Fibroblast of mammary gland (primary cell): ENCODE measurements around the gene GATA6.

Experiments
- DNase-seq: peaks from one replicate; pipeline ENCODE4 v3.0.0-alpha.2; 2010; ENCODE audit warnings: low read depth
- H3K4me3 ChIP-seq: 2 replicates; pipeline ENCODE4 v1.5.1; 2011; ENCODE audit warnings: low read depth, mild to moderate bottlenecking, low read length, moderate library complexity; ENCODE audit not compliant: control insufficient read depth
- TF ChIP-seq, protein P1 (sequence below): conservative IDR thresholded peaks from 2 replicates; pipeline ENCODE4 v1.5.1; 2011; ENCODE audit warnings: low read depth, low read length, inconsistent platforms; ENCODE audit not compliant: control insufficient read depth, insufficient read depth

GATA6 gene

DNA sequence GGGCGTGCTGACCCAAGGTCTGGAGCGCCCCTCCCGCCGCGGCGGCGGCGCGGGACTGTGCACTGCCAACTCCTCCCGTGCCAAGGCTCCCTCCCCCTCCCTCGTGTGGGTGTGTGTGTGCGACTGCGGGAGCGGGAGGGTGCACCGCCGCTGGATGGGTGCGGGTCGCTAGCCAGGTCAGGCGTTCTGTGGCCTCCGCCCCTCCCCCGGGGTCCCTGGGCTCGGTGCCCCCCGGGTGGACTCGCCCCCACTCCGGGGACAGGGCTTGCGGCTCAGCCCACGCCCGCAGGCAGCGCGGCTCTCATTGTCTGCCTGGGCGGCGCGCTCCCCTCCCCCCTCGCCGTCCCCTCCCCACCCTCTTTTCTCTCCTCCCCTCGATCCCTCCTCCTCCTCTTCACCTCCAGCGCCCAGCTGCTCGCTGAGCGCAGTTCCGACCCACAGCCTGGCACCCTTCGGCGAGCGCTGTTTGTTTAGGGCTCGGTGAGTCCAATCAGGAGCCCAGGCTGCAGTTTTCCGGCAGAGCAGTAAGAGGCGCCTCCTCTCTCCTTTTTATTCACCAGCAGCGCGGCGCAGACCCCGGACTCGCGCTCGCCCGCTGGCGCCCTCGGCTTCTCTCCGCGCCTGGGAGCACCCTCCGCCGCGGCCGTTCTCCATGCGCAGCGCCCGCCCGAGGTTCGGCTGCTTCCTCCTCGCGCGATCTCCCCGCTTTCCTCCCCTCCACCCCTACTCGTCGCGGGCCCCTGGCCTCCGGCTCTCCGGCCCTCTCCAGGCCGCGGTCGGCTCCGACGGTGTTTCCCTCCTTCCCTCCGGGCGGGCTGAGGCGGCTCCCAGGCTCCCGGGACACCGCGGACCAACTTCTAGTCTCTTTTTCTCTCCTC is at the start of gene GATA6:
Gene GATA6 (plus strand): TSS at position 579 of the 878 bp plus-strand sequence. CDS start 1,556 bp downstream, outside the sequence.
- TF ChIP-seq, protein P1, sequence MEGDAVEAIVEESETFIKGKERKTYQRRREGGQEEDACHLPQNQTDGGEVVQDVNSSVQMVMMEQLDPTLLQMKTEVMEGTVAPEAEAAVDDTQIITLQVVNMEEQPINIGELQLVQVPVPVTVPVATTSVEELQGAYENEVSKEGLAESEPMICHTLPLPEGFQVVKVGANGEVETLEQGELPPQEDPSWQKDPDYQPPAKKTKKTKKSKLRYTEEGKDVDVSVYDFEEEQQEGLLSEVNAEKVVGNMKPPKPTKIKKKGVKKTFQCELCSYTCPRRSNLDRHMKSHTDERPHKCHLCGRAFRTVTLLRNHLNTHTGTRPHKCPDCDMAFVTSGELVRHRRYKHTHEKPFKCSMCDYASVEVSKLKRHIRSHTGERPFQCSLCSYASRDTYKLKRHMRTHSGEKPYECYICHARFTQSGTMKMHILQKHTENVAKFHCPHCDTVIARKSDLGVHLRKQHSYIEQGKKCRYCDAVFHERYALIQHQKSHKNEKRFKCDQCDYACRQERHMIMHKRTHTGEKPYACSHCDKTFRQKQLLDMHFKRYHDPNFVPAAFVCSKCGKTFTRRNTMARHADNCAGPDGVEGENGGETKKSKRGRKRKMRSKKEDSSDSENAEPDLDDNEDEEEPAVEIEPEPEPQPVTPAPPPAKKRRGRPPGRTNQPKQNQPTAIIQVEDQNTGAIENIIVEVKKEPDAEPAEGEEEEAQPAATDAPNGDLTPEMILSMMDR: peak; percentile 47
- peak within 1 kb of the TSS; percentile 75 for H3K4me3 ChIP-seq
- DNase-seq: peak; percentile 81

GRCh38 chr18:22124970-22125369 is 44.4 kb upstream of the GATA6 start:
- DNase-seq: no peak
- TF ChIP-seq, protein P1: no peak
- H3K4me3 ChIP-seq: no peak overlapping the region

- no peak overlapping the region for H3K4me3 ChIP-seq
- DNase-seq: no peak
- TF ChIP-seq, protein P1: no peak
These were observed 40.4 kb upstream of the GATA6 start for GRCh38 chr18:22128954-22129353.

- H3K4me3 ChIP-seq: no peak overlapping the region
- no peak for DNase-seq
These were observed 39.6 kb upstream of the GATA6 start for GRCh38 chr18:22129778-22130177.

GRCh38 chr18:22132258-22132657 is 37.1 kb upstream of the GATA6 start:
- TF ChIP-seq, protein P1: no peak
- no peak for DNase-seq
- no peak overlapping the region for H3K4me3 ChIP-seq

More at GRCh38 chr18:22129778-22130177, 39.6 kb upstream of the GATA6 start:
- TF ChIP-seq, protein P1: no peak

- no peak for DNase-seq
These were observed 36.6 kb upstream of the GATA6 start for GRCh38 chr18:22132763-22133162.

More at GRCh38 chr18:22132763-22133162, 36.6 kb upstream of the GATA6 start:
- H3K4me3 ChIP-seq: no peak overlapping the region
- TF ChIP-seq, protein P1: no peak
